Heart right ventricle (tissue), 16 donors: ENCODE results near the gene GYS2. TPM values are rescaled to one million over a fixed set of nuclear protein-coding genes. Genes with fewer than 3 reads are reported as not detected.
A peak's percentile ranks its signal among the peaks of the same experiment; 100 is the strongest.

Experiments
- ATAC-seq, 8 donors: fragments of 200-7000 bp; cut with Tn5 transposase; one replicate each; pipeline ENCODE4 v1.9.1; 2020; ENCODE audit warnings: mild to moderate bottlenecking in 8 of 8, moderate library complexity in 8 of 8, moderate number of reproducible peaks in 1 of 8
- DNase-seq, 2 donors: peaks; one replicate each; pipeline ENCODE4 v3.0.0-alpha.2; 2020
- H3K27ac ChIP-seq, 10 donors: fragments of 200-600 bp; sonication (generic) in 2 of 10; one replicate each; pipeline versions ENCODE4 v1.5.0 to v1.8.0; 2020 to 2022; ENCODE audit warnings: mild to moderate bottlenecking in 3 of 10
- H3K27me3 ChIP-seq, 7 donors: fragments of 200-600 bp; one replicate each; pipeline ENCODE4 v1.8.0; 2021 to 2022; ENCODE audit warnings: mild to moderate bottlenecking in 2 of 7
- H3K36me3 ChIP-seq, 9 donors: fragments of 200-600 bp; sonication (generic) in 1 of 9; one replicate each; pipeline versions ENCODE4 v1.5.0 to v1.8.0; 2020 to 2022; ENCODE audit warnings: mild to moderate bottlenecking in 2 of 9
- H3K4me1 ChIP-seq, 9 donors: fragments of 200-600 bp; sonication (generic) in 1 of 9; one replicate each; pipeline versions ENCODE4 v1.5.0 to v1.8.0; 2020 to 2022; ENCODE audit warnings: mild to moderate bottlenecking in 4 of 9
- H3K4me3 ChIP-seq, 10 donors: fragments of 200-600 bp; sonication (generic) in 2 of 10; one replicate each; pipeline versions ENCODE4 v1.5.0 to v1.8.0; 2020 to 2022; ENCODE audit warnings: mild to moderate bottlenecking in 7 of 10, moderate library complexity in 2 of 10
- H3K9me3 ChIP-seq, 11 donors: fragments of 200-600 bp in 10 of 11; sonication (generic) in 2 of 11; one replicate each; pipeline versions ENCODE4 v1.5.0 to v1.8.0; 2013 to 2022; ENCODE audit warnings: mild to moderate bottlenecking in 2 of 11, control low read depth in 1 of 11, moderate library complexity in 1 of 11
- CTCF ChIP-seq, 9 donors: fragments of 200-600 bp; sonication (generic) in 2 of 9; IDR thresholded peaks; one replicate each; pipeline versions ENCODE4 v1.5.0 to v1.8.0; 2021 to 2022; ENCODE audit warnings: antibody characterized with exemption in 9 of 9, mild to moderate bottlenecking in 5 of 9, moderate library complexity in 1 of 9
- WGBS, 2 donors: extraction: QIAGEN DNeasy Blood & Tissue Kit; methylation state at CpG; one replicate each; pipeline ENCODE4 v1.1.7; 2013; ENCODE audit warnings: inconsistent platforms in 1 of 2; 5-methylcytosine and 5-hydroxymethylcytosine counted together
- intact Hi-C, 10 donors: fragments of 100-400 bp; cut with DNase I; formaldehyde crosslinking; loops; one replicate each; pipeline versions ENCODE4 v1.11.1 to v1.14.2; 2022
- long read RNA-seq, 3 donors: library from polyadenylated mRNA; unstranded; transcript quantifications; one replicate each; pipeline ENCODE4 v2.0.0, GENCODE V29; 2020 to 2021
- polyA plus RNA-seq, 2 donors: library from polyadenylated mRNA; stranded (reverse); fragments of 200-250 nt; gene quantifications; one replicate each; pipeline ENCODE4 v1.2.3, GENCODE V29; 2013
- total RNA-seq, 10 donors: library from RNA; stranded (reverse); fragmentation: NEBNext Ultra II Directional in 3 of 10; extraction: Animal tissue kit (Norgen Biotek cat#: 25700) in 3 of 10; gene quantifications; one replicate each; pipeline versions ENCODE4 v1.2.1 to v1.2.4, GENCODE V29; 2021 to 2023
- donor health status: Arrhythmogenic right ventricular cardiomyopathy.
- donor health status: ischemic (EF 13 %, LVEDD 7.1; RV severe dilation, severe dysfunction).
- donor health status: healthy with polysubstance abuse.
- donor health status: DM: no; HTN: yes; CAD: no.
- donor health status: DM: no; HTN: no; CAD: no.
- donor health status: ischemic (EF 25% LVEDD 6.9; RV normal size, moderate dysfunction).
- donor health status: ischemic (EF 25% LVEDD 5.7; RV mildly dilated, moderate dysfunction).
- donor health status: healthy.
- donor health status: DM: yes; HTN: yes; CAD: no.
- donor health status: Ischemic cardiomyopathy.
- donor health status: ischemic (EF 35%, LVEDD 5.7; RV mildly dilated, moderate dysfunction).
- donor health status: nonischemic (EF 11% LVEDD 7.7; RV severe dilation, severe dysfunction).
- donor health status: DM: yes; HTN: yes; CAD: no.
- donor health status: PGD.
- donor health status: ischemic (EF 29% LVEDD 5.4; RV normal size, mild dysfunction).
- donor health status: nonischemic (EF 23%, LVEDD 6.1; RV moderate dilation, normal function).

Gene GYS2
- under 1 TPM in 4 of 10 donors, not detected in 6; 0.09 to 0.37 (median 0.25) TPM for total RNA-seq
- polyA plus RNA-seq, result under 1 TPM in 1 of 2 donors, not detected in 1; 0.15 TPM
- long read RNA-seq, donor 1, result 0 reads
- long read RNA-seq, donor 2, result 0 reads
- long read RNA-seq, donor 3, result 0 reads

- TF ChIP-seq CTCF (IDR thresholded peaks at IDR 0.05), result no peak
- H3K27ac ChIP-seq, result no peak within 1 kb of the TSS
- no peaks in the 10 kb centered on the region for H3K36me3 ChIP-seq
- intact Hi-C loops, result loop anchor here in 3 of 10 donors (5.0 to 10.0 kb wide), 3 partner anchors 73 to 420 kb away; no protein-coding TSS in a partner anchor
- ATAC-seq (no peak), DNase-seq (no peak)
- WGBS, 2 donors, result 59 to 67% methylated on average over 7 of the region's 7 CpGs
- no peaks in the 10 kb centered on the region for H3K27me3 ChIP-seq
- H3K4me3 ChIP-seq, result no peak within 1 kb of the TSS
- peaks cover 0 to 7% (median 0%) of the 10 kb centered on the region in 9 donors for H3K4me1 ChIP-seq
- H3K9me3 ChIP-seq, result no peaks in the 10 kb centered on the region
These were observed at the start of gene GYS2 for GRCh38 chr12:21604245-21605101. TSS of gene GYS2 (minus strand) at chr12:21604847. CDS start at chr12:21604592, 255 bp downstream.

GRCh38 chr12:21651821-21652220 is 47.2 kb upstream of the GYS2 start:
- no peak overlapping the region for H3K4me3 ChIP-seq
- WGBS, 2 donors, result 64 to 73% methylated on average over 1 of the region's 1 CpG
- TF ChIP-seq CTCF (IDR thresholded peaks at IDR 0.05), result no peak
- no peaks in the 10 kb centered on the region for H3K27me3 ChIP-seq
- peaks cover 2 to 89% (median 53%) of the 10 kb centered on the region in 9 donors for H3K4me1 ChIP-seq
- H3K36me3 ChIP-seq, result peaks cover 0 to 80% (median 22%) of the 10 kb centered on the region in 9 donors
- intact Hi-C loops, result loop anchor here in 1 of 10 donors (10.0 kb wide), 1 partner anchor 147 kb away; the partner anchor contains the start of genes GOLT1B and RECQL
- no peak overlapping the region for H3K27ac ChIP-seq
- DNase-seq (no peak), ATAC-seq (no peak)
- no peaks in the 10 kb centered on the region for H3K9me3 ChIP-seq

GRCh38 chr12:21650997-21651396 is 46.4 kb upstream of the GYS2 start:
- DNase-seq, result no peak
- no peak overlapping the region for H3K27ac ChIP-seq
- H3K36me3 ChIP-seq, result peaks cover 0 to 88% (median 22%) of the 10 kb centered on the region in 9 donors
- no peak overlapping the region for H3K4me3 ChIP-seq
- no peaks in the 10 kb centered on the region for H3K27me3 ChIP-seq
- no peak for ATAC-seq
- TF ChIP-seq CTCF (IDR thresholded peaks at IDR 0.05), result no peak
- 96 to 100% methylated on average over 1 of the region's 1 CpG for WGBS, 2 donors
- intact Hi-C loops, result loop anchor here in 1 of 10 donors (10.0 kb wide), 1 partner anchor 146 kb away; the partner anchor contains the start of genes GOLT1B and RECQL
- H3K9me3 ChIP-seq, result no peaks in the 10 kb centered on the region
- H3K4me1 ChIP-seq, result peaks cover 2 to 88% (median 48%) of the 10 kb centered on the region in 9 donors

GRCh38 chr12:21649034-21649433 is 44.4 kb upstream of the GYS2 start:
- ATAC-seq, result peak in 5 of 8 donors; percentile 26 to 70 (median 54)
- intact Hi-C loops, result no loop called here

More at GRCh38 chr12:21649034-21649433, 44.4 kb upstream of the GYS2 start:
- WGBS, 2 donors, result 42 to 48% methylated on average over 3 of the region's 3 CpGs
- TF ChIP-seq CTCF (IDR thresholded peaks at IDR 0.05), result no peak
- Histone ChIP-seq H3K27me3 (no peaks in the 10 kb centered on the region), H3K9me3 (no peaks in the 10 kb centered on the region), H3K27ac (peak overlapping the region in 7 of 10 donors; percentile 0 to 68 (median 45)), H3K36me3 (peaks cover 0 to 98% (median 26%) of the 10 kb centered on the region in 9 donors), H3K4me1 (peaks cover 2 to 88% (median 41%) of the 10 kb centered on the region in 9 donors), H3K4me3 (no peak overlapping the region)
- no peak for DNase-seq
